HG03280 (cell line): Measurements from ENCODE around the gene HNRNPDL.
"Not testable (repeated sequence)": the region's sequence is repeated elsewhere in the genome, so short reads cannot be mapped to it uniquely, and the experiment has no call there.

Experiments used
- ATAC-seq: cut with Tn5 transposase; IDR thresholded peaks from one replicate; pipeline ENCODE4 v1.9.1; 2021; ENCODE audit warnings: mild to moderate bottlenecking, moderate library complexity; ENCODE audit not compliant: unreplicated experiment

HNRNPDL gene

DNA sequence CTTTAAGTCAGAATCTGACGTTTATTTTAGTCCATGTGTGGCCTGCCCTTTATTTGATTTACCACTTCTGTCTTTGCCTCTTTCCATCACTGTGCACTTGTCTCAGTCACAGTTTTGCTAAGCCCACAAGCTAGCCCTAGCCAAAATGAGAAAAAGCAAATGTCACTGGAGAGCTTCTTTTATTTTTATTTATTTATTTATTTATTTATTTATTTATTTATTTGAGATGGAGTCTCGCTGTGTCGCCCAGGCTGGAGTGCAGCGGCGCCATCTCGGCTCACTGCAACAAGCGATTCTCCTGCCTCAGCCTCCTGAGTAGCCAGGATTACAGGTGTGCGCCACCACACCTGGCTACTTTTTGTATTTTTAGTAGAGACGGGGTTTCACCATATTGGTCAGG, 40.2 kb downstream of the HNRNPDL start:
- not testable (repeated sequence) for ATAC-seq

DNA sequence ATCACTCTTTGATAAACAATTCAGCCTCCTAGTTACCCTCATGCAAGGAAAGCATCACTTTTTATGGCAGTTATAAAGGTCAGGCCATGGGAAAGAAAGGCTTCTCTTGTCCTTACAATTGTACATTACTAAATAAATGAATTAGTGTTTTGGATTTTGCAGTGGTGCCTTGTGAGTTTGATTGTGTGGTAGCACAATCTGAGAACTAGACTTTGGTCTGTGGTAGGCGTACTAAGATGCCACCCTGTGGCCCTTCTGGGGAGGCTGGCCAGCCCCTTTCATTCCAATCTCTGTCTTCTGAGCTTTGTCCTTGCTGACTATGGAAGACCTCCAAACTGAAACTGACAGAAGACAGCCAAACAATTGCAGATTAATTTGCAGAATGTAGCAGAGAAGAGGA, 41.9 kb downstream of the HNRNPDL start:
- ATAC-seq: no peak

DNA sequence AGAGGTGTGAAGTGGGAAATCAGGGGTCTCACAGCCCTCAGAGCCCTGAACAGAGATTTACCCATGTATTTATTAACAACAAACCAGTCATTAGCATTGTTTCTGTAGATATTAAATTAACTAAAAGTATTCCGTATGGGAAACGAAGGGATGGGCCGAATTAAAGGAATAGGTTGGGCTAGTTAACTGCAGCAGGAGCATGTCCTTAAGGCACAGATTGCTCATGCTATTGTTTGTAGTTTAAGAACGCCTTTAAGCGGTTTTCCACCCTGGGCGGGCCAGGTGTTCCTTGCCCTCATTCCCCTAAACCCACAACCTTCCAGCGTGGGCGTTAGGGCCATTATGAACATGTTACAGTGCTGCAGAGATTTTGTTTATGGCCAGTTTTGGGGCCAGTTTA, 44.0 kb downstream of the HNRNPDL start:
- ATAC-seq: not testable (repeated sequence)

DNA sequence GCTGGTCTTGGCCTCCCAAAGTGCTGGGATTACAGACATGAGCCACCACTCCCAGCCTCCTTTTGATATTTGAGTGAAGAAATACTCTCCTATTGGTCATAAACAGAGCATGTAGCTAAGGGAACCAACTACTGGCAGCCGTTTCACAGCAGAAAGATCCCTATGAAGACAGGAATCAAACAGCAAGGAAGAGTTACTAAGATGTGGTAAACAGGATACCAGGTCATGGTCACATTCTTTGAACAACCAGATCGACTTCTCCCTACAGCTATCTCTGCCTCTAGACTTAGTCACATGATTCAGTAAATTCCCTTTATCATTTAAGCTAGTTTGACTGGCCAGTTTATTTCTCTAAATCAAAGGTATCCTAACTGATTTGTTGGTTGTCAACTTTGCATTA, 47.5 kb downstream of the HNRNPDL start:
- no peak for ATAC-seq

DNA sequence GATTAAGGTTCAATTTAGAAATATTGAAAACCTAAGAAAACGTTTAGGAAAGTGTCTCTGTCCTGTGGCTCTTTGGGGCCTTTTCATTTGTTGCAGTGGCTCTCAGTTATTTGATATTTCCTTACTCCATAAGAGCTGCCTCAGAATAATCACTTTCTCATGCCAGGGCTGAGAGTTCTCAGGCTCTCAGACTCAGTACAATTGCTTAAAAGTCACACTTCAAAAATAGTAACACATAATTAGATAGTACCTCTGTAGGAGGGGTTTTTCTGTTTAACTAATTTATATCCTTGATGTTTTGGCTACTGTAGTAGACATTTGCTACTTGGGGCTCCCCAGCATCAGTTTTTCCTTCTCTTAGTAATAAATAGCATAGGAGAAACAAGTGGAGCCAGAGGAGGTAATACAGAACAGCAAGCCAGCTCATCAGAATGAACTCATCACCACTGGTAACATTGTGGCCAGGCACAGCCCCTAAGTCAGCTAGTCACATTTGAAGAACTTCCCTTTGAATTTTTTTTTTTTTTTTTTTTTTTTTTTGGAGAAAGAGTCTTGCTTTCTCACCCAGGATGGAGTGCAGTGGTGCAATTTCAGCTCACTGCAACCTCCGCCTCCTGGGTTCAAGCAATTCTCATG, 48.5 kb downstream of the HNRNPDL start:
- ATAC-seq: no peak

DNA sequence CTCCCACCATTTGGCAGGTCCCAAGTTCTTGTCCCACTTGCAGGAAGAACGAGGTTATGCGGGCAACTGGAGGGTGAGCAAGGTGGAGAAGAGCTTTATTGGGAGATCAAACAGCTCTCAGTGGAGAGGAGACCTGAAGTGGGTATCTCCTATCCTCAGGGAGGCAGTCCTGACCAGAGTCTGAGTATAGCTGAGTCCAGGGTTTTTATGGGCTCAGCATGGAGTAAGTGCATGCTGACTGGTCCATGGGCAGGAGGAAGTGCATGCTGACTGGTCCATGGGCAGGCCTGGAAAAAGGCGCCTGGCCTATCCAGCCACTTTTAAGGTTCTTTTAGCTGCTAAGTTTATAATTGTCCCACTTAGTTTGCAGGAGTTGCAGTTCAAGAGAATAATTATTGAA, 49.0 kb downstream of the HNRNPDL start:
- no peak for ATAC-seq

DNA sequence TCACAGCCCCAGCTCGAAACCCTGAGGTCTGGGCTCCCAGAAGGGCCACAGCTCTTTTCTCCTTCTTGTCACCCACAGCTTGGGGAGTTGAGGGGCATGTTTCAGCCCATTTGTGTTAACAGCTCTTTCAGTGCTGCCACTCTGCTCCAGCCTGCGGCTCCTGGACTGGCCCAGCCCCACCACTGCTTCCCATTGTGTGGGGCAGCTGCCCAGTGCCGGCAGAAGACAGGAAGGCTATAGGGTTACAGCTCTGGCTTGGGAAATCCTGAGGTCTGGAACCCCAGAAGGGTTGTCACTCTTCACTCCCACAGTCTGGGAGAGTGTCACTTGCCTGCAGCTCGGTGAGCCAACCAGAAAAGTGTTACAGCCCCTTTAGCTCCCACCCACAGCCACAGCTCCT, 49.4 kb downstream of the HNRNPDL start:
- no peak for ATAC-seq

DNA sequence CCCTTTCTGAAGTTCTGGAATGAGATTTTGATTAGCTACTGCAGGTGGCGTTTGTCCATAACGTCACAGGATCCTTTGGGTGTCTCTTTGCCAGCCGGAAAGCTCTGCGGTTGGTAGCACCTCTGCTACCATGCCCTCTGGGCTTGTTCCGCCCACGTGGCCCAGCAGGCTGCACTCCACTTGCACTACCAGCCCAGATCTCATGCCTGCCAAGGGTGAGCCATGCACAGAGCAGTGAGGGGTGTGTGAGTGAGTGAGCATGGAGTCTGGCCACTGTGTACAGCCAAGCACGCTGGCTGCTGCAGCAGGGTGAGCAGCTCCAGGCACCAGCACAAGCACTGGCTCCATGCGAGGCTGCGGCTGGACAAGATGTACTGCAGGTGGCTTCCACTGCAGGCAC, 49.9 kb downstream of the HNRNPDL start:
- no peak for ATAC-seq

DNA sequence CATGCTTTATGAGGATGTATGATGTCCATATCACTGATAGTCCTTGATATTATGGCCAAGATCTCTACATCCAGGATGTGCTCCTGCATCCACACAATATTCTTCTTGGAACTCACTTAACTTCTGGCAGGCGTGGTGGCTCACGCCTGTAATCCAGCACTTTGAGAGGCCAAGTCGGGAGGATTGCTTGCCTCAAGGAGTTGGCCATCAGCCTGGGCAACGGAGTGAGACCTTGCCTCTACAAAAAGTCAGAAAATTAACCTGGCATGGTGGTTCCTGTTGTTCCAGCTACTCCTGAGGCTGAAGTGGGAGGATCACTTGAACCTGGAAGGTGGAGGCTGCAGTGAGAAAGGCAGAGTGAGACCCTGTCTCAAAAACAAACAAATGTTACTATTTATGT, 54.2 kb downstream of the HNRNPDL start:
- no peak for ATAC-seq

DNA sequence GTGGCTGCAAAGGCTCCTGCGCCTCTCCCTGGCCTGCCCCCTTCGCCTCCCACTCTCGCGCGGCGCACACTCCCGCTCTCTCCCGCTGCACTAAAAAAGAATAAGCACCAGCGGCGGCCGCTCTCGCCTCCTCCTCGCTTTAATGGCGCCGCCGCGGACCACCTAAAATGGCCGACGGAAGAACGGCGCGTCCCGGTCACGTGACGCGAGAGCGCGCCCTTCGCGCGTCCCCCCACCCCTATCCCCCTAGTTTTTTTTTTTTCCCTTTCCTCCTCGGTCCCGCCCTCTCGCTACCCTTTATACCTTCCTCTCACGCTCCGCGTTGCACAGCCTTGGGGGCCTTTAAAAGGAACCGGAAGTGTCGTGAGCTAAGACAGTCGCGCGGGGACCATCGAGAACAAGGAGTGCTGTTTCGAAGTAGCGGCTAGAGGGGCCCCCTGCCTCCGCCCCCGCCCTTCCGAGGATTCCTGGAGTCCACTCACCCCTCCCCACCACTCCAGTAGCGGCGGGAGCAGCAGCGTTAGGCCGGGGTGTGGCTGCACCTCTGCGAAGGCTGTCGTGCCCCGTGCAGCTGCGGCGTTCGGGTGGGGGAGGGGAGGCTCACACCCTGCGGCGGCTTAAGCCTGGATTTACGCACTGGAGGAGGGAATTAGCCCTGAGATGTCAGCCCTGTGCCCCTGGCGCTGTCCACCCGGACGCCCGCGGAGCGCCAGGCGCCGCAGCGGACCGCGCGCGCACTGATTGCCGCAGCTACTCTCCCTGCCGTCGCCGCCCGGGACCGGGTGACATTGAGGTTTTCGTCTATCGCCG, 56.2 kb downstream of the HNRNPDL start, which contains the start of gene HNRNPD:
TSS of gene HNRNPD (minus strand) at position 176 of the 810 bp plus-strand sequence. CDS start 313 bp downstream, outside the sequence.
- peak; percentile 92 for ATAC-seq

DNA sequence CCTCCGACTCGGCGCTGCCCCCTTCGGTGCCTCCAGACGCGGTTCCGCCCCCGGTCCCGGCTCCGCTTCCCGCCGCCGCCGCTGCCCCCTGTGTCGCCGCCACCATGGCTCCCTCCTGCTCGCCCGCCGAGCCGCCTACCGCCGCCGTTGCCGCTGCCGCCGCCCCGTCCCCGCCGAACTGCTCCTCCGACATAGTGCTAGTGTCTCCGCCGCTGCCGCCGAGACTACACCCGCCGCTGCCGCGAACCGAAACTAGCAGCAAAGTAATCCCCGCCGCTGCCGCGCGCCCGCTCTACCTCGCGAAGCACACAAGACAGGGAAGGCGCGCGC, 56.8 kb downstream of the HNRNPDL start:
- ATAC-seq: peak; percentile 22
